HEK293 (cell line): ENCODE results near the gene FAM184A.

Experiments
- TF ChIP-seq, protein P1 (sequence below): fragments of 450-650 bp; formaldehyde crosslinking; IDR thresholded peaks from 2 replicates; pipeline ENCODE4 v1.5.1; 2016; ENCODE audit warnings: missing biosample characterization, missing genetic modification characterization
- TF ChIP-seq, protein P2 (sequence below): IDR thresholded peaks from 2 replicates; pipeline ENCODE4 v1.6.1; 2011; ENCODE audit warnings: mild to moderate bottlenecking, low read depth, low read length, borderline replicate concordance

DNA sequence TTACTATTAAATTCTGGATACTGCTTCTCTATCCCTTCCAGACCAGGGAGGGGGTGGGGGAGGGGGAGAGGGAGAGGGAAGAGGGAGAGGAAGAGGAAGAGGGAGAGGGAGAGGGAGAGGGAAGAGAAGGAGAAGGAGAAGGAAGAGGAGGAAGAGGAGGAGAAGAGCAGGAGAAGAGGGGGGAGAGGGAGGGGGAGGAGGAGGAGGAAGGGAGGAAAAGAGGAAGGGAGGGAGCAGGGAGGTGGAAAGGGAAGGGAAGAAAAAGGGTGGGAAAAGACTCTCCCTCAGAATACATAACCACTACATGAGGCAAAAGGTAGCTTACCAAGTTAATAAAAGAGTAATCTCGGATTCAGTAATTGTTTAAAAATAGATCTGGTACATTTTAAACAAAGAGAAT, 46.0 kb downstream of the FAM184A start:
- TF ChIP-seq, protein P1, sequence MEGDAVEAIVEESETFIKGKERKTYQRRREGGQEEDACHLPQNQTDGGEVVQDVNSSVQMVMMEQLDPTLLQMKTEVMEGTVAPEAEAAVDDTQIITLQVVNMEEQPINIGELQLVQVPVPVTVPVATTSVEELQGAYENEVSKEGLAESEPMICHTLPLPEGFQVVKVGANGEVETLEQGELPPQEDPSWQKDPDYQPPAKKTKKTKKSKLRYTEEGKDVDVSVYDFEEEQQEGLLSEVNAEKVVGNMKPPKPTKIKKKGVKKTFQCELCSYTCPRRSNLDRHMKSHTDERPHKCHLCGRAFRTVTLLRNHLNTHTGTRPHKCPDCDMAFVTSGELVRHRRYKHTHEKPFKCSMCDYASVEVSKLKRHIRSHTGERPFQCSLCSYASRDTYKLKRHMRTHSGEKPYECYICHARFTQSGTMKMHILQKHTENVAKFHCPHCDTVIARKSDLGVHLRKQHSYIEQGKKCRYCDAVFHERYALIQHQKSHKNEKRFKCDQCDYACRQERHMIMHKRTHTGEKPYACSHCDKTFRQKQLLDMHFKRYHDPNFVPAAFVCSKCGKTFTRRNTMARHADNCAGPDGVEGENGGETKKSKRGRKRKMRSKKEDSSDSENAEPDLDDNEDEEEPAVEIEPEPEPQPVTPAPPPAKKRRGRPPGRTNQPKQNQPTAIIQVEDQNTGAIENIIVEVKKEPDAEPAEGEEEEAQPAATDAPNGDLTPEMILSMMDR (tag by site-specific recombination) = no peak
- TF ChIP-seq, protein P2, sequence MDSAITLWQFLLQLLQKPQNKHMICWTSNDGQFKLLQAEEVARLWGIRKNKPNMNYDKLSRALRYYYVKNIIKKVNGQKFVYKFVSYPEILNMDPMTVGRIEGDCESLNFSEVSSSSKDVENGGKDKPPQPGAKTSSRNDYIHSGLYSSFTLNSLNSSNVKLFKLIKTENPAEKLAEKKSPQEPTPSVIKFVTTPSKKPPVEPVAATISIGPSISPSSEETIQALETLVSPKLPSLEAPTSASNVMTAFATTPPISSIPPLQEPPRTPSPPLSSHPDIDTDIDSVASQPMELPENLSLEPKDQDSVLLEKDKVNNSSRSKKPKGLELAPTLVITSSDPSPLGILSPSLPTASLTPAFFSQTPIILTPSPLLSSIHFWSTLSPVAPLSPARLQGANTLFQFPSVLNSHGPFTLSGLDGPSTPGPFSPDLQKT = no peak
